CD14-positive monocyte (primary cell): Measurements from ENCODE around the gene SNCAIP. TPM values are rescaled to one million over a fixed set of nuclear protein-coding genes. Genes with fewer than 3 reads are reported as not detected.

Experiments
- DNase-seq, 3 donors: peaks; one replicate each; pipeline ENCODE4 v3.0.0-alpha.2; 2011 to 2022
- H2AFZ ChIP-seq: 2 replicates; pipeline ENCODE4 v1.6.0; 2012; ENCODE audit warnings: mild to moderate bottlenecking, low read depth, low read length, inconsistent platforms; ENCODE audit not compliant: insufficient read depth, poor library complexity, severe bottlenecking
- H3K27ac ChIP-seq, 2 donors: 1 replicate in 1 of 2; 2 replicates in 1 of 2; pipeline ENCODE4 v1.5.1; 2012 to 2013; ENCODE audit warnings: low read length in 2 of 2, control low read depth in 1 of 2, inconsistent platforms in 1 of 2, low read depth in 1 of 2, mild to moderate bottlenecking in 1 of 2
- H3K27me3 ChIP-seq, 2 donors: one replicate each; pipeline versions ENCODE4 v1.6.0 to v1.6.1; 2011 to 2013; ENCODE audit warnings: low read length in 2 of 2; ENCODE audit not compliant: control insufficient read depth in 2 of 2, insufficient read depth in 2 of 2
- H3K36me3 ChIP-seq, 2 donors: replicated peaks in 1 of 2; 1 replicate in 1 of 2; 2 replicates in 1 of 2; pipeline versions ENCODE4 v1.5.1 to v1.6.1; 2012 to 2013; ENCODE audit warnings: low read length in 2 of 2, control low read depth in 1 of 2, inconsistent platforms in 1 of 2, mild to moderate bottlenecking in 1 of 2; ENCODE audit not compliant: insufficient read depth in 2 of 2, control insufficient read depth in 1 of 2
- H3K4me1 ChIP-seq, 2 donors: 1 replicate in 1 of 2; 2 replicates in 1 of 2; pipeline versions ENCODE4 v1.5.1 to v1.6.1; 2012 to 2013; ENCODE audit warnings: low read length in 2 of 2, control low read depth in 1 of 2, inconsistent platforms in 1 of 2, mild to moderate bottlenecking in 1 of 2, moderate library complexity in 1 of 2; ENCODE audit not compliant: insufficient read depth in 2 of 2, control insufficient read depth in 1 of 2
- H3K4me2 ChIP-seq: replicated peaks from 2 replicates; pipeline ENCODE3; 2012; ENCODE audit warnings: low read length, moderate library complexity, mild to moderate bottlenecking; ENCODE audit not compliant: poor library complexity, severe bottlenecking; ENCODE audit errors: extremely low read depth
- H3K4me3 ChIP-seq, 3 experiments: fragments of 200-600 bp in 1 of 3; sonication (generic) in 1 of 3; replicated peaks in 1 of 3; 1 replicate in 2 of 3; 2 replicates in 1 of 3; pipeline ENCODE4 v1.5.1; 2011 to 2013; ENCODE audit warnings: low read length in 3 of 3, mild to moderate bottlenecking in 3 of 3, control low read depth in 2 of 3, low read depth in 2 of 3, inconsistent platforms in 1 of 3, moderate library complexity in 1 of 3
- H3K79me2 ChIP-seq: 2 replicates; pipeline ENCODE4 v1.6.0; 2012; ENCODE audit warnings: mild to moderate bottlenecking, control low read depth, inconsistent platforms, low read length, moderate library complexity; ENCODE audit not compliant: insufficient read depth
- H3K9ac ChIP-seq: 2 replicates; pipeline ENCODE4 v1.6.0; 2017; ENCODE audit warnings: low read length, mild to moderate bottlenecking; ENCODE audit not compliant: insufficient read depth, poor library complexity, severe bottlenecking
- H3K9me3 ChIP-seq, 2 donors: replicated peaks in 1 of 2; 1 replicate in 1 of 2; 2 replicates in 1 of 2; pipeline versions ENCODE4 v1.5.1 to v1.6.1; 2012 to 2013; ENCODE audit warnings: low read length in 2 of 2, control low read depth in 1 of 2; ENCODE audit not compliant: control insufficient read depth in 1 of 2, insufficient read depth in 1 of 2
- H4K20me1 ChIP-seq: 2 replicates; pipeline ENCODE4 v1.6.0; 2012; ENCODE audit warnings: mild to moderate bottlenecking, low read length, control low read depth, moderate library complexity; ENCODE audit not compliant: insufficient read depth
- H3K27ac Mint-ChIP-seq, 7 donors: one replicate each; pipeline ENCODE4 v1.8.0; 2020; ENCODE audit warnings: mild to moderate bottlenecking in 7 of 7, mixed read lengths in 7 of 7, moderate library complexity in 6 of 7, inconsistent platforms in 2 of 7
- H3K27me3 Mint-ChIP-seq, 3 donors: one replicate each; pipeline ENCODE4 v1.8.0; 2021 to 2022; ENCODE audit warnings: low read depth in 3 of 3, mild to moderate bottlenecking in 3 of 3, mixed read lengths in 3 of 3, moderate library complexity in 3 of 3, inconsistent platforms in 1 of 3
- H3K36me3 Mint-ChIP-seq, 2 donors: one replicate each; pipeline ENCODE4 v1.8.0; 2020; ENCODE audit warnings: mixed read lengths in 2 of 2, inconsistent platforms in 1 of 2, mild to moderate bottlenecking in 1 of 2
- H3K4me1 Mint-ChIP-seq: one replicate; pipeline ENCODE4 v1.8.0; 2020; ENCODE audit warnings: mild to moderate bottlenecking, mixed read lengths
- H3K4me3 Mint-ChIP-seq, 2 donors: one replicate each; pipeline ENCODE4 v1.8.0; 2020; ENCODE audit warnings: mild to moderate bottlenecking in 2 of 2, mixed read lengths in 2 of 2, moderate library complexity in 1 of 2
- H3K9me3 Mint-ChIP-seq, 7 donors: one replicate each; pipeline ENCODE4 v1.8.0; 2020 to 2022; ENCODE audit warnings: mixed read lengths in 7 of 7, mild to moderate bottlenecking in 6 of 7, moderate library complexity in 6 of 7, inconsistent platforms in 2 of 7
- whole genome bisulfite sequencing: methylation state at CpG from one replicate; pipeline ENCODE4 v1.1.5; 2013; ENCODE audit warnings: missing lambda C conversion rate; ENCODE audit not compliant: insufficient coverage; 5-methylcytosine and 5-hydroxymethylcytosine counted together
- intact Hi-C, 2 donors: fragments of 100-400 bp; cut with micrococcal nuclease; formaldehyde crosslinking; loops; one replicate each; pipeline versions ENCODE4 v1.15.0 to v1.15.1; 2023
- polyA plus RNA-seq, 3 donors: library from polyadenylated mRNA; depleted of rRNA in 1 of 3; unstranded in 2 of 3; stranded (reverse) in 1 of 3; fragments of 300-500 nt in 2 of 3; fragments of >200 nt in 1 of 3; fragmentation: Illumina TruSeq in 2 of 3; gene quantifications; 1 replicate in 2 of 3; 2 replicates in 1 of 3; pipeline ENCODE4 v1.2.3, GENCODE V29; 2012 to 2021
- TF ChIP-seq, protein P1 (sequence below): fragments of 200-600 bp; IDR thresholded peaks from one replicate; pipeline ENCODE4 v1.8.0; 2022; ENCODE audit warnings: antibody characterized with exemption, mild to moderate bottlenecking

SNCAIP gene
- polyA plus RNA-seq, 3 donors, result not detected

DNA sequence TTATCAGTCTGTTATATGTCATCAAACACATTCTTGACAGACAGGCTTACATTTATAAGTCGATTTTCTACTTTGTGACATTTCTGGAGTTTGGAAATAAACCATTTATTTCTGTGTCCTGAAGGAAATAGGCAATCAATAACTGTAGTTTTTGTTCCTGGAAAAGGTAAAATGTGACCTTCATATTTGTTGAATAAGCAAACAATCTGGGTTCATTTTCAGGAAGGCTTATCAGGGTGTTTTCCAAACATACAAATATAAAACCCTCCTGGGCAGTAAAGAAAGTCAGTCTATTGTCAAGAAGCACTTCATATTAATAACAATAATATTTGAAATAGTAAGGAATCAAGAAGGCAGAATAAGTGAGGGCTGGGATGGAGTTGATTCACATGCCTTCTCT lies 195.0 kb downstream of the SNCAIP start:
- no peaks in the 10 kb centered on the region for H3K27me3 ChIP-seq
- Mint-ChIP-seq H3K9me3 (peaks cover 0 to 2% (median 0%) of the 10 kb centered on the region in 7 donors), H3K36me3 (no peaks in the 10 kb centered on the region), H3K27me3 (peaks cover 0 to 1% (median 0%) of the 10 kb centered on the region in 3 donors), H3K27ac (no peak overlapping the region), H3K4me1 (no peaks in the 10 kb centered on the region), H3K4me3 (no peak overlapping the region)
- intact Hi-C loops, result no loop called here
- H3K79me2 ChIP-seq, result no peaks in the 10 kb centered on the region
- H3K4me1 ChIP-seq, result no peaks in the 10 kb centered on the region
- no peak overlapping the region for H3K4me2 ChIP-seq
- TF ChIP-seq, protein P1, sequence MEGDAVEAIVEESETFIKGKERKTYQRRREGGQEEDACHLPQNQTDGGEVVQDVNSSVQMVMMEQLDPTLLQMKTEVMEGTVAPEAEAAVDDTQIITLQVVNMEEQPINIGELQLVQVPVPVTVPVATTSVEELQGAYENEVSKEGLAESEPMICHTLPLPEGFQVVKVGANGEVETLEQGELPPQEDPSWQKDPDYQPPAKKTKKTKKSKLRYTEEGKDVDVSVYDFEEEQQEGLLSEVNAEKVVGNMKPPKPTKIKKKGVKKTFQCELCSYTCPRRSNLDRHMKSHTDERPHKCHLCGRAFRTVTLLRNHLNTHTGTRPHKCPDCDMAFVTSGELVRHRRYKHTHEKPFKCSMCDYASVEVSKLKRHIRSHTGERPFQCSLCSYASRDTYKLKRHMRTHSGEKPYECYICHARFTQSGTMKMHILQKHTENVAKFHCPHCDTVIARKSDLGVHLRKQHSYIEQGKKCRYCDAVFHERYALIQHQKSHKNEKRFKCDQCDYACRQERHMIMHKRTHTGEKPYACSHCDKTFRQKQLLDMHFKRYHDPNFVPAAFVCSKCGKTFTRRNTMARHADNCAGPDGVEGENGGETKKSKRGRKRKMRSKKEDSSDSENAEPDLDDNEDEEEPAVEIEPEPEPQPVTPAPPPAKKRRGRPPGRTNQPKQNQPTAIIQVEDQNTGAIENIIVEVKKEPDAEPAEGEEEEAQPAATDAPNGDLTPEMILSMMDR, result no peak
- H4K20me1 ChIP-seq, result no peaks in the 10 kb centered on the region
- WGBS, result no CpG with 5 or more reads among the region's 1 CpG
- no peak for DNase-seq
- no peak overlapping the region for H2AFZ ChIP-seq
- no peak overlapping the region for H3K4me3 ChIP-seq
- no peak overlapping the region for H3K9ac ChIP-seq
- no peaks in the 10 kb centered on the region for H3K36me3 ChIP-seq
- no peaks in the 10 kb centered on the region for H3K9me3 ChIP-seq
- H3K27ac ChIP-seq, result no peak overlapping the region

DNA sequence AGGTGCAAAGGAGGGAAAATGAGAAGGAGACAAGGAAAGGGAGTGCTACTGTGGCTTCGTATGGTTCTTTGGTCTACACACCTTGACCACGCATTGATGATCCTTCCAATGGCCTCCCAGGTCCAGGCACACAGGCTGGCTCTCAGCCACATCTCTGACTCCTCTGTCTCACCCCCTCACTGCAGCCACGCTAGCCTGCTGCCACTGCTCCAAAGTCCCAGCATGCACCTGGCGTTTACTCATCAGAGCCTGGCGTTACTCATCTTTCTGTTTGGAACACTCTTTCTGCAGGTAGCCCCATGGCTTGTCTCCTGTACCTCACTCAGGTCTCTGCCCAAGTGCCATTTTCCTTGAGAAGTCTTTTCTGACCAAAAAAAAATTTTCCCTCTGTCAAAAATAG lies 195.5 kb downstream of the SNCAIP start:
- 87% methylated on average over 4 of the region's 5 CpGs for WGBS
- Mint-ChIP-seq H3K36me3 (no peaks in the 10 kb centered on the region), H3K27me3 (peaks cover 0 to 1% (median 0%) of the 10 kb centered on the region in 3 donors), H3K4me1 (no peaks in the 10 kb centered on the region), H3K4me3 (no peak overlapping the region), H3K27ac (no peak overlapping the region), H3K9me3 (peaks cover 0 to 2% (median 0%) of the 10 kb centered on the region in 7 donors)
- H3K4me3 ChIP-seq, result no peak overlapping the region
- no peak overlapping the region for H3K27ac ChIP-seq
- no peak for DNase-seq
- intact Hi-C loops, result no loop called here
- no peak overlapping the region for H2AFZ ChIP-seq
- no peak overlapping the region for H3K4me2 ChIP-seq
- H3K9ac ChIP-seq, result no peak overlapping the region
- H3K9me3 ChIP-seq, result no peaks in the 10 kb centered on the region
- no peaks in the 10 kb centered on the region for H3K36me3 ChIP-seq
- no peaks in the 10 kb centered on the region for H3K4me1 ChIP-seq
- H3K27me3 ChIP-seq, result no peaks in the 10 kb centered on the region
- no peaks in the 10 kb centered on the region for H4K20me1 ChIP-seq
- TF ChIP-seq, protein P1, result no peak
- H3K79me2 ChIP-seq, result no peaks in the 10 kb centered on the region
